ENCODE data around the gene SMARCE1.
A peak's percentile ranks its signal among the peaks of the same experiment; 100 is the strongest.

Gene SMARCE1

DNA sequence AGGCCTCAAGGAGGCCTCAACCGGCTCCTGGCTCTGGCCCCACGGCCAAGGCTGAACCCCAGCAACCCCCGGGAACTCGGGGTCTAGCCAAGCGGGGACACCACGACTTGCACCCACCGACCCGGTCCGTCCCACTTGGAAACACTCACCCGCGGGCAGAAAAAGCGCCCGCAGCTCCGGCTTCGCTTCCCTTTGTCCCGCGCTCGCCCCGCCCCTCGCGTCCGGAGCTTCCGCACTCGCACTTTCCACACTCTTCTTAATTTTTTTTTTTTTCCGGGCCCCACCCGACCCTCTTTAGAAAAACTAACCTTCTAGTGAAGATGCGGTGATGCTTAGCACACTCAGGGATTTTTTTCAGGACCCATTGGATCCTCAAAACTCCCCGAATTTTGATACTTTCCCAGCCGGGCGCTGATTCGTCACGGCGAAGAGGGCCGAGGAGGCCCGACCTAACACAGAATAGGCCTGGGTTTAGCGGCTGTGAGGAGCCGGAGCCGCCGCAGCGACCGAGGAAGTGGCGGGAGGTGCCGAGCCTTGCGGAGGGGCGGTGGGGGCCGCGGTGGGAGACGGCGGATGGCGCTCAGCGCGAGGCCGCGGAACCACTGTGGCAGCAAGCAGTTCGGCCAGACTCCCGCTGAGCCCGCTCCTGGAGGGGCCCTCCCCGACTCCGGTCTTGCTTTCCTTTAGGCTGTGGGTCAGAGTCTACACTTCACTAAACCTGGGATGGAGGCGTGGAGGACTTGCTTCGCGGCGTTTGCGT, at the start of gene SMARCE1:
Gene SMARCE1 (minus strand): TSS at position 195 of the 760 bp plus-strand sequence. CDS start 2,016 bp downstream, outside the sequence.
- H3K4me3 ChIP-seq (ENCODE audit: low read depth, low read length): peak within 1 kb of the TSS; percentile 94

DNA sequence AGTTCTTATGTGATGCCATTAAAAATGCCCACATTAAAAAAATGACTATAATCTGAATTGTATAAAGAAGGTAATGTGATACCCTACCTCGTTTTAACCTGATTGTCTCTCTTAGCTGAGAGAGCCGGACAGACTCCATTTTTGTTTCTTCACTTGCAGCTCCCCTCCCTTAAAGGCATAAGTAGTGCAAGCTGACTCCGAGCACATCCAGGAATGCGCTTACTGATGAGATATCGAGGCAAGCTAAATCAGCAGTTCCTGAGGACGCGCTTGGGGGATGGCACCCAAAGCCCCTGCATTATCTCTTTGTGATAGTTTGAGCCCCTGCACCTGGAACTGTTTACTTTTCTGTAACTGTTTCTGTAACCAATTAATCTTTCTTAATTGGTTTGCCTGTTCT, 49.7 kb upstream of the SMARCE1 start:
- H3K4me3 ChIP-seq (ENCODE audit: low read depth, low read length): no peak overlapping the region

DNA sequence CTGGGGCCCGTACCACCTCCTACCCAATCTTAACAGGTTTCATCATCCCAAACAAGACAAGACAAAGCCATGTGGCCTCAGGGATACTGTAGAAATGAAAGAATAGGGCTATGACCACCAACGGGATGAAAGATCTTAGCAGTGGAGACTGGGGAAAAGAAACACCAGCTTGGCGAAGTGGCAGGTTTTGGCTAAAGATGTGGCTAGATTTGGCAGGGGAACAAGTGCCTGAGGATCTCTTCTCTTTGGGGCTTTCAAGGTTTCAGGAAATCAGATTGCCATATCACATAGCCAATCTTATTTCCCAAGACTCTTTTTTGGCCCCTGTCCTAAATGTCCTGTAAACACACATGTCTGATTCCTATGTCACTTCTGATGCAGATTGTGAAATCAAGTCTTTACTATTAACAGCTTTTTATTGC, 49.0 kb upstream of the SMARCE1 start:
- H3K4me3 ChIP-seq (ENCODE audit: low read depth, low read length): no peak overlapping the region

DNA sequence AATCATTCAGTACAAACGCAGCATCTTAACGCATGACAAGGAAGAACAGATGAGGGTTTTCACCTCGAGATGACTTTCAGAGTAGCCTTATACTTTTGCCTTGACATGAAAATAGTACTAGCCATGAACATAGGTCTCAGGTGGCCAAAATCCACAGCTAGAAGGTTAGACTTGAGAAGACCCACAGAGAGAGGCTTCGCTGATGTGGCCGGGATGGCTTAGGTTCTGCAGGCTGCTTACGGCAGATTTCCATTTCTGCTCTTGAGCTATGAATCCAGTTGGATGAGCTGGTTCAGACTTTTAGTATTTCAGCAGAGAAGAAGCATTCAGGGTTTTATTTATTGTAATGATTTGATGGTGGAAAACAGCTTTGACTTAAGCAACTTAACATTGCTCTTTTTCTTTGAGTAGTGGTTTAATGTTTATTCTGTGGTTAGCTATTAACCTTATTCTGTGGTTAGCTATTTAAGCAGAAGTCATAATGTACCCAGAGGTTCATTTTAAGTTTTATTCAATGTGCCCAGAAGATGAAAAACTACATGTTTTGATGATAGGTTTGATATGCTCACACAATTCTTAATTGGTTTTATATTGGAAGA, 48.4 kb upstream of the SMARCE1 start:
- H3K4me3 ChIP-seq (ENCODE audit: low read depth, low read length): no peak overlapping the region

DNA sequence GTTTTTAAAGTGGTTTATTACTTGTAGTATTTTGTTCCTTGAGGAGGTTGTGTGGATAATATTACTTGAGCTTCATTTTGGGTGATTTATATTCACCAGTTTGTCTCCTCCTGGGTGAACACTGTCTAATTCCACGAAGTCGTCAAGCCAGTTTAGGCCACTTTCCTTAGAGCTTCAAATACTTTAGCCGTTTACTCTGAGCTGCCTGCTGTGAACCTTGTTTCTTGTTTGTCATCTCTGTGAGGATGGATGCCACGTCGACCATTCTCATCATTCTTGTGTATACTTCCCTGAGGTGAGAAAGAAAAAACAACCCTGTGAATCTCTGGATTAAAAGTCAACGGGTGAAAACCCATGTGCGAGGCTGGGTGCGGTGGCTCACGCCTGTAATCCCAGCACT, 47.0 kb upstream of the SMARCE1 start:
- H3K4me3 ChIP-seq (ENCODE audit: low read depth, low read length): no peak overlapping the region

DNA sequence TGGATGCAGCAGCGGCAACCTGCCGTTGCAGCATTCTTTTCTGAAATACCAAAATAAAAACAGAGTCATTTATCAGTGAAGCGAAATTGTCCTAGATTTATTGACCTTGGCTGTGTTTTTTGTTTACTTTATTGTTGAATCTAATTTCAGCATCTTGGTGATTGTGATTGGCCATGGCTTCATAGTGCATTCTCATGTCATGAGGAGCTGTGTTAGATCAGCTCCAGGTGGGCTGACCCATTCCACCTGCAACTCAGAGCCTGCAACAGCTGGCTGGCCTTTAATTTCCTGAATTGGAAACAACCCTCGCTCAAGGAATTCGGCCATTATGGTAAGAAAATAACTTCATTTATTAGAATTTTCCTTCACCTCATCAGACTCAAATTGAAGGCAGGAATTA, 39.5 kb upstream of the SMARCE1 start:
- H3K4me3 ChIP-seq (ENCODE audit: low read depth, low read length): no peak overlapping the region

DNA sequence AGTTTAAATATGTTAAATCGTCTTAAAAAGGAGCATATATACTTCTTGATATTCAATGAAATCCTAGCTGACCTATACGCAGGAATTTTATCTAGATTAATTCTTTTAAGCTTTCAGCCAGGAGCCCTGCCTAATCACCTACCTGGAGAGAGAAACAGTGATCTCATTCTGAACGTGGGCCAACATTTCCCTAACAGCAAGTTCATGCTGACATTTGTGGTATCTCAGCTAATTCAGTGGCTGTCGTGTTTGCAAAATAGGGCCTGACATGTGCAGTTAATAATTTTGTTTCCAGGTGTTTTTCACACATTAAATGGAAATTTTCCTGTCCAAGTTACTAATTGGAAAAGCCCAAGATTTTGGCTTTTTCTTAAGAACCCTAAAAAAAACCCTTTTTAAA, 38.6 kb upstream of the SMARCE1 start:
- no peak overlapping the region for H3K4me3 ChIP-seq (ENCODE audit: low read depth, low read length)

DNA sequence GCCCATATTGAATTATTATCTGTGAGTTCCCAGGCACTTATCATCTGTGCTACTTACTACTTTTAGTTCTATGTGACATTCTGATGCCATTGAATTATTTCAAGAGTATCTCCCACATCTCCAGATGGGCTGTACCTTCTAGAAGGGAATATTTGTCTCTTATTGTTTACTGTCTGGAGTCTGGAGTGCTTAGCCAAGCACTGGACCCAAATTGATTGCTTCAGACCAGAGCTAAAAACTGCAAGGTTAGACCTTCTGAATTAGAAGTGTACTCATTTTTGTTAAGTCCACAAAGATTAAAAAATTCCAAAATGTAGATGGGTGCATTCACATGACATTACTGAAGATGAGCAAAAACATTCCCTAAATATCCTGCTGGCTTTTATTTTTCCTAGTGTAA, 33.4 kb upstream of the SMARCE1 start:
- no peak overlapping the region for H3K4me3 ChIP-seq (ENCODE audit: low read depth, low read length)

DNA sequence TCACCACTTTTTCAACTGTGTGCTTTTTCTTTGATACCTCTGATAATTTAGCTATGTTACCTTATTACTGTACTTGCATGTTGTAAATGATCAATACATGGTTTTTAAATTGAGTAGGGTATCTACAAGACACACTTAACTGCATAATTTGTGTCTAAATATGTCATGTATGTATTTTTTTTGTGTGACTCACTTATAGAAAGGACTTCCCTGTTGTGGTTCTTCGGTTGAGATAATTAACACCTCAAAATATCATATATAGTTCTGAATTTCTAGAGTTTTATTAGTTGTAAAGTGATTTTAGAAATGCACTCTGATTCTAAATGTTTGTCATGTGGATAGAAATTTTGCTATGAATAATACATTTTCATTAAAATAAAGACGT, 31.9 kb upstream of the SMARCE1 start:
- no peak overlapping the region for H3K4me3 ChIP-seq (ENCODE audit: low read depth, low read length)

DNA sequence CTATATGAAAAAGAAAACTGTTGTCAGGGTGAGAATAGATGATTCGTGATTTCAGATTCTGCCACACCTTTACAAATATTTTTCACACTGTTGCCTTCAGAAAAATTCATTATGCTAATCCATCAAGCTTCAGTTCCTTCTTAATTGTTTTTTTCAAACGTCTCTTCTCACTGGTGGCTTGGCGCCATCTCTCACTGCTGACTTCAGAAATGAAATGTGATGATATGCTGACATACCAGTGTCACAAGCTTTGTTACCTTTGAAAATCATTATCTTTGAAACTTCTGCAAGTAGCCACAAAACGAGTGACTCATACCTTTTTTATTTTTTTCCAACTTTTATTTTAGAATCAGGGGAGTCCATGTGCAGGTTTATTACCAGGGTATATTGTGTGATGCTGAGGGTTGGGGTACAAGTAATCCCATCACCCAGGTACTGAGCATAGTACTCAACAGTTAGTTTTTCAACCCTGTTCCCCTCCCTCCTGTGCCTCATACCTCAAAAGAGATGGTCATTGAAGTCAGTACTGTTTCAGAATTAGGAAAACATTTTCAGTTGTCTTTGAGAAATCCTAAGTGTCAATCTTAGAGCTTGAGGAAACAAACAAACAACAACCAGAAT, 31.4 kb upstream of the SMARCE1 start:
- no peak overlapping the region for H3K4me3 ChIP-seq (ENCODE audit: low read depth, low read length)

DNA sequence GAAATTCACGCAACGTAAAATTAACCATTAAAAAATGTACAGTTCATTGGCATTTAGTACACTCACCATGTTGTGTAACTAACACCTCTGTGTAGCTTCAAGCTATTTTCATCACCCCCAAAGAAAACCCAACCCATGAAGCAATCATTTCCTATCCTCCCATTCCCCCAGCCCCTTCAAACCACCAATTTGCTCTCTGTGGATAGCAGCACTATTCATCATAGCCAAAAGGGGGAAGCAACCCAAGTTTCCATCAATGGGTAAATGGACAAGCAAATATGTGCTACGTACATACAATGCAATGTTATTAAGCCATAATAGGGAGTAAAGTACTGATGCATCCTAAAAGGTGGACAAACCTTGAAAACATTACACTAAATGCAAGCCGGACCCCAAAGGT, 28.3 kb upstream of the SMARCE1 start:
- H3K4me3 ChIP-seq (ENCODE audit: low read depth, low read length): no peak overlapping the region

DNA sequence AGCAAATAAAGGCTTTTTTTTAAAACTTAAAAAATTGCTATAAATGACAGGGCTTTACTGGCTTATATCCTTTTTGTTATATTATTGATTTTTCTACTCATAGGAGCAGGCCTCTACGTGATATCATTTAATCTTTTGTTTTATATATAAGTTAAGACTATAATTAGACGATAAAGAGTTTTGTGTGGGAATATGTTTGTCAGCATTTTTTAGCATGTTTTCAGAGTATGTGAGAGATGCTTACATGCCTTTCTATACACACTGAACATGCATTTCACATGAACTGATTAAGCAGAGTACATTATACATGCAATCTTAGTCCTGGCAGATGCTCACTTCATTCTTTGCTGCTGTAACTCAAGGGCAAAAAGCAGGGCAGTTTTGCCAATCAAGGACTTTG, 25.0 kb upstream of the SMARCE1 start:
- no peak overlapping the region for H3K4me3 ChIP-seq (ENCODE audit: low read depth, low read length)

DNA sequence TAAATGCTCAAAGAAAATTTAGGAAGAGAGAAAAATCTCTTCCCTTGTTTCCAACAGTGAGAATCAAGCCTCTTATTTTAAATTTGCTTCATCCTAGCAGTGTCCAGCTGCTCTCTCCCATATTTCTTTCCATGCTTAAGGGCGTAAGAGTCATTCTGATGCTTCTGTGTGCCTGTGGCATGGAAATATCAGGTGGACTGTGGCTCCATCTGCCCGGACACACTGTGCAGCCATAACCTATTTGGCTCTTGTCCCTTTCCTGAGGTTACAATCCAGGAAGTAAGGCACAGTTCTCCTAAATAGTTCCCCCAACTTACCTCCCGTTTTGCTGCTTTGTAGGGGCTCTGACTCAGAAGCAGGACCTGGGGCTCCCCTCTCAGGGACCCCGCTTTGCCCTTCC, 23.7 kb upstream of the SMARCE1 start:
- no peak overlapping the region for H3K4me3 ChIP-seq (ENCODE audit: low read depth, low read length)

DNA sequence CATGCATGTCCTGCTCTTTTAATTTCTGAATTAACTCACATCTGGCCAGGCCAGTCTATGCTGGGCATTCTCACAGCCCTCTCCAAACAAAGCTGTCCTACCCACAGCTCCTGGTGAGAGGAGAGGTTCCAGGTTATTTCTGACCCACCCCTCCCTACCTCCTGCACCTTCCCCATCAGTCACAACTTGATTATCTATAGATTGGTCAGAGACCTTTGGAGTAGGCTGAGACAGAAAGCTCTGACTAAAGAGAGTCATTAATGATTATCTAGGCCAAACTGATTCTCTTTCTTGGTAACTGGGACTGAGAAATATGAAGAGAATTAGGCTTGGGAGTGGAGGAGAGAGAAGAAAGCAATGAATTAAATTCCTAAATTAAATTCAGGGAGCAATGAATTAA, 18.7 kb upstream of the SMARCE1 start:
- no peak overlapping the region for H3K4me3 ChIP-seq (ENCODE audit: low read depth, low read length)

DNA sequence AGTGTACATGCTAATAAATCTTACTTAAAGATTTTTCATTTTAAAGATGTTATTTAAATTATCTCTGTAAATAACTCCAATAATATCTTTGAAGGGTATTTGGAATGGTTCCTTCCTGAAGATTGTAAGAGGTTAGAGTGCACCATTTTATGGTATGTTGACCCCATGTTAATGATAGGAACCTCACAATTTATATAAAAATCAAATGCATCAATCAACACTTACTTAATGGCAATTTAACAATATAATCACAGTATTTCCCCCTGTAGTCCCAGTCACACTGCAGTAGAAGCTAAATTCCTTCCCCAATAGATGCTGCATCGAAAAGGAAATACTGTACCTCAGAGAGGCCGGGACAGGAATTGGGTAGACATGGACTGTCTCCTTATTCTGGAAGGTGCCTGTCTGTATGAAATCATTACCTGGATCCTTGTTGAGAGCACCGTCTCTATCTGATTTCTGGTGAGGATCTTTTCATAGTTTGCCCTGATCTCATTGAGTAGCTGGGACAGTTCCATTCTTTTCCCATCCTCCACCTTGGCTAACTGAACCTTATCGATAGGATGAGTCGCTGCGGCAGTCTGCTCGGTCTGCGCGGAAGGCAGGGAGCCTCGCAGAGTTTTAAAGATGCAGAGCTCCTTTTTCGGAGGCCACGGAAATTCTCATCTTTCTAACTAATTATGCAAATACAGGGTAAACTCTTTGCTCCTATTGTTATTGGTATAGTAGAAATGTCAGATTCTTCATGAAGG, 17.1 kb upstream of the SMARCE1 start, which contains the start of gene KRT222:
Gene KRT222 (minus strand): TSS at position 596 of the 752 bp plus-strand sequence. CDS start 78 bp downstream, at position 518.
- H3K4me3 ChIP-seq (ENCODE audit: low read depth, low read length): peak within 1 kb of the TSS; percentile 31

DNA sequence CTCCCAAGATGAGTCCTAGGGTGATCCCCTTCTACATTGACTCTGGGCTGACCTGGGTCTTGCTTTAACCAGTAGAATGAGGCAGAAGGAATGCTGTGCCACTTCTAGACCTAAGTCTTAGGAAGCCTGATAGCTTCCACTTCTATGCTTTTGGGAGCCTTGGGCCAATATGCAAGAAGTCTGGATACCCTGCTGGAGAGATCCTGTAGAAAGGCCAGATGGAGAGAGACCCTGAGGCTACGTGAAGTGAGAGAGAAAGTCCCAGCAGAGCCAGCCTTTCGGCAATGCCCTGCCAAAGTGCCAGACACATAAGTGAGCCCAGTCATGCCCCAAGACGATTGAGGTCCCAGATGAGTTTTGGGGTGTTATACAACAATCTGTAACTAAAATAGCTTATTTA, 15.6 kb upstream of the SMARCE1 start:
- no peak overlapping the region for H3K4me3 ChIP-seq (ENCODE audit: low read depth, low read length)

DNA sequence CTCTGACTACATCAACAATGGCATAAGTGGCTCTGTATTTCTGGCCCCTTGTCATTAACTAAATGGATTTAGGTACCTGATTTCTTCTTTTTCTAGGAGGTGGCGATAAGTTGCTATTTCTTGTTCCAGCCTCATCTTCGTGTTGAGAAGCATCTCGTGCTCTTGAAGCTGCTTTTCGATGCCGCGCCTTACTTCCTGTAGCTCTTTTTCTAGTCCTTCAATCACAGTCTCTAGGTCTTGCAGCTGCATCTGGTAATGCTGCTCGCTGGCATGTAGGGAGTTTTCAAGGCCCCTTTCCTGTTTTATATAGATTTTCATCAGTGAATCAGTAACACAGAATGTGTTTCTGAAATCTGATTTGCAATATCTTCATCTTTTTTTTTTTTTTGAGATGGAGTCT, 12.3 kb upstream of the SMARCE1 start:
- H3K4me3 ChIP-seq (ENCODE audit: low read depth, low read length): no peak overlapping the region

DNA sequence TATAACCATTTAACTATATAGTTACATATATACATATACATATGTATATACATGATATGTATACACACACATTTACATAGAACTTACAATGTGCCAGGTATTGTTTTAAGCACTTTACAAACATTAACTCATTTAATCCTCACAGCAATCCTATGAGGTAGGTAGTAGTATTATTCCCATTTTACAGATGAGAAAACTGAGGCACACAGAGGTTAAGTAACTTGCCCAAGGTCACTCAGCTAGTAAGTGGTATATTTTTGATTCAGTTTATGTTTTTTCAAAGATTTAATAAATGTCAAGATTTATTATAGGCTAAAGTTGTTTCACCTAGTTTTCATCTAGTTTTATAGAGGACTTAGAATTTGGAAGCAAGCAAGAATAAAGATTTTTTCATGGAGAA, 10.8 kb upstream of the SMARCE1 start:
- H3K4me3 ChIP-seq (ENCODE audit: low read depth, low read length): no peak overlapping the region

DNA sequence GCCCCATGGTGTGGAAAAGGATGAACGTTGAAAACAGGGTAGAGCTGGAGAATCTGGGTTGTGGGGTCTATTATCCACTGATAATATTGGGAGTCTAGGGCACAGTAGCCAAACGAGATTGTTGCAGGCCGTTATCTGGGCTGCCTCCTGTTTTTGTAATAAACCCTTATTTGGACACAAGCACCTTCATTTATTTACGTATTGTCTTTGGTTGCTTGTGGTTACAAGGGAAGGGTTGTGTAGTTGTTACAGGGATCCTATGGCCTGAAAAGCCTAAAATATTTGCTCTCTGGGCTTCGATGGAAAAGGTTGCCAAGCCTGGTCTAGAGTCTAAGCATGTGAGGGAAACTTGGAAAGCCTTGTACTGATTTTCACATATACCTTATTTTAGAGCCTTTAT, 4.3 kb upstream of the SMARCE1 start:
- H3K4me3 ChIP-seq (ENCODE audit: low read depth, low read length): no peak overlapping the region

DNA sequence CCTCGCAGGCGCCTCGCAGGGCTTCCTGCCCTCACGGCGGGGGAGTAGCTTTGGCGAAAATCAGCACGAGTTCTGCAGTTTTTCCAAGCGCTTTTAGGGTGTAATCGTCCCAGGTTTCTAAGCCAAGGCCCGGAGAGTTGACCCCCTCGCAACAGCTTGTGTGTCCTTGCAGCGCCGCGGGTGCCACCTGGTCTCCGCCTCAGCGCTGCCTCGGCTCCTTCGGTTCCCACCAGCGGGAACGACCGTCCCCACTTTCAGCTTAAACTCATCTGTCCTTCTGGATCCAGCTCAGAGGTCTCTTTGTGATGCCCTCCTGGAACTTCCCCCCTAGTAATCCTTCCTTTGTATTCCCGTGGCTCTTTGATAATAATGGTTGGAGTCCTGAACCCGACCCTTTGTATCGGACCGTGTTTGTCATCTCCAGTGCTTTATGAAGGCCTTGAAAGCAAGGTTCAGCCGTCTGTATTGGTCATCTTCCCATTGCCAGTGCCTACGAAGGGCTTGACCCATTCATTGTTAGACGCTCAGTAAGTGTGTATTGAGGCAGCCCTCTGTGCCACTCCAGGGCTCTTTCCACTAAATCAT, 858 bp upstream of the SMARCE1 start:
- peak overlapping the region; percentile 94 for H3K4me3 ChIP-seq (ENCODE audit: low read depth, low read length)
